EH (cell line): Measurements from ENCODE around the gene CPED1.

ENCODE experiments used
- DNase-seq: peaks from one replicate; pipeline ENCODE4 v3.0.0-alpha.2; 2015; ENCODE audit warnings: low read depth

CPED1 gene

DNA sequence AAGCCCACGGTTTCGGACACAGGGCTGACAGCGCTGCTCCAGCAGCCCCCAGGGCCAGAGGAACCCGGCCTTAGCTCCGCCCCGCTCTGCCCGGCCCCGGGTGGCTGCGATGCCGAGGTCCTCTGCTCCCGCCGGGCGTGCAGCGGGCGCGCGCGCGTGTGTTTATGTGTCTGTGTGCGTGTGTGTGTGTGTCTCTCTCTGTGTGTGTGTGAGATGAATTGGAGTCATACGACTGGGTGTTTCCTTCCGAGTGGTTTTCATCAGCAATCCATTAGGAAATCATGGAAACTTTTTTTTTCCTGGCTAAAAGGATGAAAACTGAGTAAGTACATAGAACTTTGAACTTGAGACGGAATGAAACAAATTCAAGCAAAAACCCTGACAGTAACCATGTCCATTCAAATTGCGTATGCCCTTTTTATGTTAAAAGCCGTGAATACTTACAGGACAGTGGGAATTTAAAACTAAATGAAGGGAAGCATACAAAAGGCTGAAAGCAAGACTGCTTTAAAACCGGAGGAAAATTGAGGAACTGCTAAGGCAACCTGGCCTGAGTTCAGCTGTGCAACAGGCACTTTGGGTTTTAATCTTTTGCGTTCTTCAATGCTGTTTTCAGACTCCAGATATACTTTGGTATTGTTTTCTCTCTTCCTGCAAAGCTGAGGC is at the start of gene CPED1:
TSS of gene CPED1 (plus strand) at position 121 of the 666 bp plus-strand sequence. CDS start 911 bp downstream, outside the sequence.
- peak; percentile 78 for DNase-seq

GRCh38 chr7:120939345-120939744 is 49.2 kb upstream of the CPED1 start:
- DNase-seq = no peak

GRCh38 chr7:120941064-120941463 is 47.4 kb upstream of the CPED1 start:
- peak; percentile 4 for DNase-seq

GRCh38 chr7:120941856-120942255 is 46.7 kb upstream of the CPED1 start:
- DNase-seq = no peak

- DNase-seq = no peak
Observed at GRCh38 chr7:120942861-120943260, 45.6 kb upstream of the CPED1 start.

- DNase-seq = no peak
Observed at GRCh38 chr7:120944826-120945562, 43.5 kb upstream of the CPED1 start.

GRCh38 chr7:120947980-120948379 is 40.5 kb upstream of the CPED1 start:
- DNase-seq = no peak

DNA sequence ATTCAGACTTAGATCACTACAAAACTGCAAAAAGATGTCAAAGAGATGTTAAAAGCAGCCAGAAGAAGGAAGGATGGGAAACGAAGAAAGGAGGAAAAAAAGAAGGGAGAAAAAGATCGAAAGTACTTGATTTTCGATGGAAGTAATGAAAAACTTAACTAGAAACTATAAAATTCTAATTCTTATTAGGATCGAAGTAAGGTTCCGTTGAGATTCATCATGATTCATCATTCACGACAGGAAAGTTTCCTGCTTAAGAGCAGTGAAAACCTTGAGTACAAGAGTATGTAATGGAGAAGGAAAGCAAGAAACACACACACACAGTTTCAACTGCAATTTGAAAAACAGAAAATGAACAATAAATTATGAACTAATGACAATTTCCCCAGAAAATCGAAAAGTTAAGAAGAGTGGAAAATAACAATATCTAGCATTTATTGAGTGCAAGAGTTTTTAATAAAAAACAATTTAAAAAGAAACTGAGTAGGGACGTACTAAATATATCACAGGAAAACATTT is 39.1 kb upstream of the CPED1 start:
- no peak for DNase-seq

DNA sequence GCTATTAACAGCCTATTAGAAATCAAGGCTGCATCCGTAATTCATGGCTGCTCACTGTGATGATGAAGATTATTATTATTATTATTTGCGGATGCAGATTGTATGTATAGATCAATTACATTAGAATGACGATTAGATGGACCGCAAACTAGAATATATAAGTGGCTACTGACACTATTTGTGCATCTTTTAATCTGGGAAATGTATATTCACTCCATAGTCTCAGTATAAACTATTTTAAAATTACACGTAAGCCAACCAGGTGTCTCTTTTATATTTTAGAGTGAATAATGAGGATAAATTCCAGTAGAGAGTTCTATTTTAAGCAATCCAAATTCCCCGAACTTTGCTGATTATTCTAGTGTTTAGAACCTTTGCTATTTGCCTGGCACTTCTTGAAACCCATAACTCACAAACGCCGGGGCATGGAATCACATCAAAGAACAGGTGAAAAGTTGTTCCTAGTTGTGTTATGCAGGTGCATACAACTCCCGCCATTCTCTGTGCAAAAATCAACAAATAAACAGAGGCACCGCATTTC is 38.4 kb upstream of the CPED1 start:
- DNase-seq = no peak

GRCh38 chr7:120950539-120951308 is 37.8 kb upstream of the CPED1 start, which contains the start of gene ING3:
Gene ING3, plus strand, starts transcription at chr7:120950777. Its CDS starts 120 bp downstream, at chr7:120950897.
- peak; percentile 98 for DNase-seq

DNA sequence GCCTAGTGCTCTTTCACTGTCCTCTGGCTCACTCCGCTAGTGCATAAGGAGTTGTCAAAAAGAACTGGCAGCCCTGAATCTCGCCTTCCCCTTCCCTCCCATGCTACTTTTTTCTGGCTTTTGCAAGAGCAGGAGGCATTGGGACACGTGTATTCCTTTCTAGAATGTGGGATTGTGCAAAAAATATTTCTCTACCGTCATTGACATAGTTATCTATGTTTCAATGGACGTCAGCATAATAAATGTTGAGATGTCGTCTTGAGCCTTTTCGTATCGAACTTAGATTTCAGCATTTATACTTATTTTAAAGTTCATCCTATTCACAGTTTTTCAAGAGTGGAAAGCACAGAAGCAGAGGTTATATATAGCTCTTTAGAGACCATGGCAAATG is 37.2 kb upstream of the CPED1 start:
- no peak for DNase-seq

DNA sequence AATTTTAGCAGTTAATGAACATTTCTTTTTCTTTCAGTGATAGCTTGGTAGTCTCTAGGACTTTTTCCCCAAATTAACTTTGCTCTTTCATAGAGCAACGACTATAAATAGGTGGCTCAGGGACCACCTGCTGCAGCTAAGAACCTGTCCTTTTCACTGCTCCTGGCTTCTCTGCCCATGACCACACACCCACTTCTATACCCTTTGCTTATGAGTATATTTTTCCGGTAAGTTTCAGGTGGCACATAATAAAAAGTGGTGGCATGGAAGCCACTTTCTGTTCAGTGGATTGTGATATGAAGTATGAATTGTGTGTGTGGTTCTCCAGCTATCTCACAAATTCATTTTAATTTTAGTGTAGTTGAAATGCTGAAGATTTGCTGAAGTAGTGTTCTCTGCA is 36.7 kb upstream of the CPED1 start:
- DNase-seq = no peak

DNA sequence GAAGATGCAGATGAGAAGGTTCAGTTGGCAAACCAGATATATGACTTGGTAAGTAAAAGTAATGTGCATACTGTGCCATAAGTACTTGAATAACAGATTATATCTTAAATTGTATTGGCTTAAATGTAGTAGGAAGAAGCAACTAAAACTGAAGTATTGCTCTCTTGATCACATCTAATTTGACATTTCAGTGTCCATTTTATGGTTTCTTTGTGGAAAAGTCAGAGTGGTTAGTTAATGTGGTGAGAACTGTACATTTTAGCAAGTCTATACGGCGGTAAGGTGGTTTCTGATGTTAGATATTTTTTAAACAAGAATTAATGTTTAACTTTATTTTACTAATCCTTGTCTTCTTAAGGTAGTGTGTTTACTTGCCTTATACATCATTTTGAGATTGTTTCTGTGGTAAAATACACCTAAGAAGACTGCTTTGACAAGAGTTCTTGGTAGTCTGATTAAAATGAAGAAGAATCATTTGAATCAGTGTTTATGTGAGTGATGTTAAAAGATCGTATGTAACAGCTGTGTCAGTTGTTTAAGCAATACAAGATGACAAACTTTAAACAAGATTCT is 32.8 kb upstream of the CPED1 start:
- DNase-seq = no peak

DNA sequence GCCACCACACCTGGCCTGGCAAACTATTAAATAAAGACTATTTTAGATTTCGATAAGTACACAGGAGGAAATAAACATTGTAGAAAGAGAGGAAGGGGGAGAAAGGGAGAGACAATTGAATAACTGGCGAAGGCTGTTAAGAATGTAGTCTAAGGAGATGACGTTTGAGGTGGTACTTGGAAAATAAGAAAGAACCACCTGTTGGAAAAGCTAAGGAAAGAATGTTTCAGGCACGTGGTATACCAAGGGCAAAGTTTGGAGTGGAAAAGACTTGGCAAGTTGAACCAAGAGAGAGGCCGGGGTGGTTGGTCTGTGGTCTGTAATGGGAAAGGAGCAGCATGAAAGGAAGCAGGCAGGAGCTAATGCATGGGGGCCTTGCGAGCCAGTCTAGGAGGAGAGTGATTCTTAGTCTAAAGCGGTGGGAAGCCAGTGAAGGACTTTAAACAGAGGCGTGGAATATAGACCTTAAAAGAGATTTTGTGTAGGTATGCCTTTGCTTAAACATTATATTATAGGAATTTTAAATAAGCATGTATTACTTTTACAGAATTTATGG is 28.5 kb upstream of the CPED1 start:
- no peak for DNase-seq

DNA sequence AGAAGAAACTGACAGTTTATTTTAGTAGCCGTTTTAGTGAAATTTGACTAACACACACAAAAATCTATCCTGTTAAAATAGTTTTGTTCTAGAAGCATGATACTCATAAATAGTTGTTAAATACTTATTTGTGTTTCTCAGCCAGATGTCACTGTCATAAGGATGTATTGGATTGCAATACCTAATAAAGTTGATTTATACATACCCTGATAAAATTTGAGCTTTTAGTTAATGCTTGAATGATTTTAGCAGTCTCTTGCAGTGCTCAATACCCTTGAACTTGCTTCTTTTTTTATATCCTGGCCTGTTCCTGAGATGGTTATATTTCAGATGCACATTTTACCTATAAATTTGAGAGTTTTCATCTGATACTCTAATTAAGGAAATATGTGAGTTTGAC is 27.8 kb upstream of the CPED1 start:
- DNase-seq = no peak

- DNase-seq = no peak
Observed at GRCh38 chr7:120961638-120962173, 26.8 kb upstream of the CPED1 start.

DNA sequence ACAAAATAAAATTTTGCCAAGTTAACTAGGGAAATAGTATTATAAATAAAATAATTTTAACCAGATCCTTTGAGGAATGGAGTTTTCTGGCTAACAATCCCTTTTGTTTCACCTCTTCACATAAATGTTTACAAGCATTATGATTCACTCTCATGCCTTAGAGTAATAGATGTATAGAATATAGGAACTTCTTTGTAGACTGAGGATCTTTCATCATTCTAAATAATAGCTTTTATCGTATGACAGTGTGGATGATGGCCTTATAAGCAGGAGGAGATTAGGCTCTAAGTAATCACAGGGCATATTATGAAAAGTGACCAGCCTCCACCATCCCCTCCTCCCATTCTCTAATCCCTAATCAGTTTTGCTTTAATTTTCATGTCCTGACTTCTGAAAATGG is 24.4 kb upstream of the CPED1 start:
- DNase-seq = no peak

DNA sequence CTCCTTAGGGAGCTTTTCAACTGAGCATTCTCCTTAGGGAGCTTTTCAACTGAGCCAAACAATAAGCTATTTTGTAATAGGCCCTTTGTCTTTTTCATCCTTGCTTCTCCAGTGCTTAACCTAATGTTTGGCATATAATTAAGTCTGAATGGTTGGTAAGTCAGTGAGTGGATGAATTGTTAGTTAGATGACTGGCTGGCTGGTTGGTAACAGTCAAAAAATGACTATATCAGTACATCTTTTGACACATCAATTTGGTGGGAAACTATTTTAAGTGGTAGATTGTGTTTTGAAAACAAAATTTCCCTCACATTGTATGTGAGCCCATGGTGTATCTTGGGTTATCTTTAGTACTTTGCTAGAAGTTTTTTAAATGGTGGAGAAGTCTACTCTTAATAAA is 21.6 kb upstream of the CPED1 start:
- no peak for DNase-seq

- no peak for DNase-seq
Observed at GRCh38 chr7:120973849-120974248, 14.7 kb upstream of the CPED1 start.

DNA sequence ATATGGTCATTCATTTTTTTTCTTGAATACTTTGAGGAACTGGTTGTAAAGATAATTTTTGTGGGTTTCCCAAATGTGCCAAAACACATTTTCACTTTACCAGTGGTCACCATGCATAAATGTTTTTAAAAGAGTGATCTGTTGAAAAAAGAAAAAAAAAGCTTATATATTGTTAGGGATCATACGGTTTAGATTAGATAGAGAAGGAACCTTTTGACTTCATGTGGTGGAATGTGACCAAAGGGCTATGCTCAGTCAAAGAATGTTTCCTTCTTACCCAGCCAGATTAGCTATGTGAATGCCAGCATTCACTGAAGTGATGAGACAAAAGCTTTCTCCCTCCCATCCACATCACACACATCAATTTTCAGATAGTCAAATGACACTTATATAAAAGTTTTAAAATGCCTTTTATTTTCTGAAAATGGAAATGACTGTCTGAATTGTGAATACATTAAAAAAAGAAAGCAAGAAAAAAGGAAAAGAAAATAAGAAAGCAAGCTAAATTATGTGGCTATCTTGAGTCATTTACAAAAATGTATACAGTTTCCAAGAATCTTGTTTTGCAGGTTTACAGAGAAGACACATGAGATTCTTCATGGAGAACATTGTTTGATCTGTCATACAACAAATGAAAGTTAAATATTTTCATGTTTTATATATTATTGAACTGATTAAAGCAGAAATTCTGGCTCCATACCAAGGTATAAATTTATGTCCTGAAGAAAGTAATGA is 8.6 kb upstream of the CPED1 start:
- peak; percentile 73 for DNase-seq

- DNase-seq = no peak
Observed at GRCh38 chr7:120981117-120981516, 7.4 kb upstream of the CPED1 start.
